Lung (tissue), 12 donors: ENCODE data around the gene SCN11A. TPM values are rescaled to one million over a fixed set of nuclear protein-coding genes. Genes with fewer than 3 reads are reported as not detected.

ENCODE experiments used
- ATAC-seq: fragments of 200-7000 bp; cut with Tn5 transposase; one replicate; pipeline ENCODE4 v1.9.1; 2020; ENCODE audit warnings: moderate number of reproducible peaks; ENCODE audit not compliant: insufficient read depth, low FRiP score
- DNase-seq, 3 donors: peaks; one replicate each; pipeline ENCODE4 v3.0.0-alpha.2; 2013 to 2017
- H3K27ac ChIP-seq, 2 donors: one replicate each; pipeline ENCODE4 v1.5.1; 2013; ENCODE audit warnings: mild to moderate bottlenecking in 2 of 2, moderate library complexity in 2 of 2, control low read depth in 1 of 2, inconsistent platforms in 1 of 2, low read depth in 1 of 2, low read length in 1 of 2
- H3K27me3 ChIP-seq, 3 donors: one replicate each; pipeline ENCODE4 v1.5.1; 2013; ENCODE audit warnings: low read length in 2 of 3; ENCODE audit not compliant: control insufficient read depth in 3 of 3, insufficient read depth in 3 of 3
- H3K36me3 ChIP-seq, 4 donors: one replicate each; pipeline ENCODE4 v1.5.1; 2013; ENCODE audit warnings: low read length in 4 of 4, mild to moderate bottlenecking in 1 of 4, moderate library complexity in 1 of 4; ENCODE audit not compliant: control insufficient read depth in 4 of 4, insufficient read depth in 4 of 4
- H3K4me1 ChIP-seq, 5 donors: one replicate each; pipeline ENCODE4 v1.5.1; 2013; ENCODE audit warnings: low read length in 5 of 5, mild to moderate bottlenecking in 2 of 5, moderate library complexity in 1 of 5; ENCODE audit not compliant: control insufficient read depth in 5 of 5, insufficient read depth in 5 of 5
- H3K4me3 ChIP-seq: one replicate; pipeline ENCODE4 v1.5.1; 2013; ENCODE audit warnings: mild to moderate bottlenecking, control low read depth, moderate library complexity
- H3K9ac ChIP-seq, 2 donors: one replicate each; pipeline ENCODE4 v1.5.1; 2013; ENCODE audit warnings: low read length in 2 of 2, control low read depth in 1 of 2; ENCODE audit not compliant: insufficient read depth in 1 of 2
- H3K9me3 ChIP-seq, 4 donors: one replicate each; pipeline ENCODE4 v1.5.1; 2013; ENCODE audit warnings: low read length in 3 of 4, mild to moderate bottlenecking in 1 of 4, moderate library complexity in 1 of 4; ENCODE audit not compliant: control insufficient read depth in 4 of 4, insufficient read depth in 3 of 4
- WGBS, 2 donors: extraction: QIAGEN DNeasy Blood & Tissue Kit; methylation state at CpG; one replicate each; pipeline ENCODE4 v1.1.7; 2013; 5-methylcytosine and 5-hydroxymethylcytosine counted together
- polyA plus RNA-seq, 2 donors: library from polyadenylated mRNA; stranded (reverse); fragments of 200-250 nt; gene quantifications; one replicate each; pipeline ENCODE4 v1.2.1, GENCODE V29; 2013
- total RNA-seq, 2 donors: library from RNA; depleted of rRNA in 1 of 2; stranded (reverse); fragments of >200 nt in 1 of 2; gene quantifications; one replicate each; pipeline ENCODE4 v1.2.1, GENCODE V29; 2014 to 2021
- TF ChIP-seq, protein P1 (sequence below): IDR thresholded peaks from 2 replicates; pipeline ENCODE4 v1.5.1; 2012; ENCODE audit warnings: mild to moderate bottlenecking; ENCODE audit errors: control extremely low read depth, extremely low read depth
- donor health status: control.
- donor health status: control.
- donor health status: Bipolar disorder and iron deficiency.
- donor health status: healthy.
- donor health status: DM: yes; HTN: yes; CAD: no.

SCN11A gene
- total and polyA plus RNA-seq, 4 donors = 0.04 to 0.60 (median 0.09) TPM

DNA sequence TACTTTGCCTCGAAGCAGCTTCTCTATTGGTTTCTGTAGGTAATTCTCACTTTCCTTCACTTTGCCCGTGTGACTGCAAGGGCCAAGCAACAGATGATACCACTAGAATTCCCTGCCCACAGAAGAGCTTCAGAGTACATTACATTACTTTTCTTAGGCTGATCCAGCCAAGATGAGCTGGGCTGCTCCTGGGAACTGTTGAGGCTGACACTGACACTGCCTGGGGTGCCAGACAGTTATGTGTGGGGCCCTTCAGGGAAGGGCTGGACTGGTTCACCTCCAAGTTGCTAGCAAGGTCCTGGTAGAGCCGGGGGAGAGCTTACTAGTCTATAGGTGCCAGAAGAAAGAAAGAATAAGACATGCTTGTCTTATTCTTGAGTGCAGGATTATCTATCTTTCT is 36.7 kb upstream of the SCN11A start:
- Histone ChIP-seq H3K27ac (no peak overlapping the region), H3K4me1 (no peaks in the 10 kb centered on the region), H3K4me3 (no peak overlapping the region), H3K9ac (no peak overlapping the region), H3K36me3 (peaks cover 14 to 42% (median 33%) of the 10 kb centered on the region in 4 donors), H3K27me3 (no peaks in the 10 kb centered on the region), H3K9me3 (no peaks in the 10 kb centered on the region)
- TF ChIP-seq, protein P1, sequence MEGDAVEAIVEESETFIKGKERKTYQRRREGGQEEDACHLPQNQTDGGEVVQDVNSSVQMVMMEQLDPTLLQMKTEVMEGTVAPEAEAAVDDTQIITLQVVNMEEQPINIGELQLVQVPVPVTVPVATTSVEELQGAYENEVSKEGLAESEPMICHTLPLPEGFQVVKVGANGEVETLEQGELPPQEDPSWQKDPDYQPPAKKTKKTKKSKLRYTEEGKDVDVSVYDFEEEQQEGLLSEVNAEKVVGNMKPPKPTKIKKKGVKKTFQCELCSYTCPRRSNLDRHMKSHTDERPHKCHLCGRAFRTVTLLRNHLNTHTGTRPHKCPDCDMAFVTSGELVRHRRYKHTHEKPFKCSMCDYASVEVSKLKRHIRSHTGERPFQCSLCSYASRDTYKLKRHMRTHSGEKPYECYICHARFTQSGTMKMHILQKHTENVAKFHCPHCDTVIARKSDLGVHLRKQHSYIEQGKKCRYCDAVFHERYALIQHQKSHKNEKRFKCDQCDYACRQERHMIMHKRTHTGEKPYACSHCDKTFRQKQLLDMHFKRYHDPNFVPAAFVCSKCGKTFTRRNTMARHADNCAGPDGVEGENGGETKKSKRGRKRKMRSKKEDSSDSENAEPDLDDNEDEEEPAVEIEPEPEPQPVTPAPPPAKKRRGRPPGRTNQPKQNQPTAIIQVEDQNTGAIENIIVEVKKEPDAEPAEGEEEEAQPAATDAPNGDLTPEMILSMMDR = no peak
- ATAC-seq = no peak
- 90 to 92% methylated on average over 3 of the region's 3 CpGs for WGBS, 2 donors
- no peak for DNase-seq

DNA sequence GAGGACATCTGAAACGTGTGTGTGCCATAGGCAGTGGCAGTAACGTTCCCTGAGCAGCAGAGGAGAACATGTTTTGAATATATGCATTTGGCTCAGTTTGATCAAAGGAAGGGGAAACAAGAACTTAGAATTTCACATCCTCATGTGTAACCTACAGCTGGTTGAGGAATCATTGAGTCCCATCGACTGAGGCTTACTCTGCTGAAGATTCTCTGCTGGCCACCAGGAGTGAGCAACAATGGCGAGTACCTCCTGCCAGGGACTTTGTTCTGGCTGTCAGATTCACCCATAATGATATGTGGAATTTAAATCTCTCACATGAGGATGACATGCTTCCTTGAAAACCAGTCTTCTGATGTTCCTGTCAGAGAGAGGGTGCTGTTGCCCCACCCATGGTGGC is 34.4 kb upstream of the SCN11A start:
- Histone ChIP-seq H3K9me3 (no peaks in the 10 kb centered on the region), H3K9ac (no peak overlapping the region), H3K4me3 (no peak overlapping the region), H3K36me3 (peaks cover 14 to 32% (median 29%) of the 10 kb centered on the region in 4 donors), H3K27me3 (no peaks in the 10 kb centered on the region), H3K4me1 (no peaks in the 10 kb centered on the region), H3K27ac (no peak overlapping the region)
- no peak for DNase-seq
- WGBS, 2 donors = 90% methylated on average over 4 of the region's 4 CpGs
- TF ChIP-seq, protein P1 = no peak
- no peak for ATAC-seq

GRCh38 chr3:39082666-39083313 is 31.0 kb upstream of the SCN11A start:
- Histone ChIP-seq H3K27me3 (no peaks in the 10 kb centered on the region), H3K4me1 (no peaks in the 10 kb centered on the region), H3K9ac (no peak overlapping the region), H3K9me3 (no peaks in the 10 kb centered on the region), H3K4me3 (no peak overlapping the region), H3K27ac (no peak overlapping the region), H3K36me3 (peaks cover 2 to 24% (median 21%) of the 10 kb centered on the region in 4 donors)
- WGBS, 2 donors = 98% methylated on average over 4 of the region's 4 CpGs
- no peak for ATAC-seq
- TF ChIP-seq, protein P1 = no peak
- DNase-seq = no peak

GRCh38 chr3:39080026-39080425 is 28.3 kb upstream of the SCN11A start:
- DNase-seq (no peak), ATAC-seq (no peak)
- no peak overlapping the region for H3K9ac ChIP-seq
- H3K36me3 ChIP-seq = peaks cover 12 to 34% (median 18%) of the 10 kb centered on the region in 4 donors
- H3K4me3 ChIP-seq = no peak overlapping the region
- TF ChIP-seq, protein P1 = no peak
- no peak overlapping the region for H3K27ac ChIP-seq
- no peaks in the 10 kb centered on the region for H3K4me1 ChIP-seq
- no peaks in the 10 kb centered on the region for H3K9me3 ChIP-seq
- no peaks in the 10 kb centered on the region for H3K27me3 ChIP-seq
